ENCODE results near the gene LTBR. TPM values are rescaled to one million over a fixed set of nuclear protein-coding genes. Genes with fewer than 3 reads are reported as not detected.

The LTBR gene
- total and polyA plus RNA-seq, 2 donors (not counting 1 experiment from before 2014, with no cell fraction given): 55.7 to 78.4 TPM

DNA sequence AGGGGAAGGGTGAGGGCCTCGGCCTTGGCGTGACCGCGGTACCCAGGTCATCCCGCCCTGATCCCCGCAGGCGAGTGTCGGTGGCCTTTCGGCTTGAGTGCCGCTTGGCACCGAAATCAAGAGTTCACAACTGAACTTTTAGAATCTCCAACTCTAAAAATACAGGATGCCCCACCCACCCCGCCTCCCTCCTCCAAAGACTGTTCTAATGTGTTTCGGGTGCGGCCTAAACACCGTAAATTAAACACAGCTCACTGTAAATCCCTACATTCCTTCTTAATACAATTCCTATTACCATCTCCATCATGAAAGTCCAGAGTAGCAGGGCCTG is 20.0 kb upstream of the LTBR start:
- no peak overlapping the region for H3K9ac ChIP-seq (ENCODE audit: insufficient read depth, low read length)

DNA sequence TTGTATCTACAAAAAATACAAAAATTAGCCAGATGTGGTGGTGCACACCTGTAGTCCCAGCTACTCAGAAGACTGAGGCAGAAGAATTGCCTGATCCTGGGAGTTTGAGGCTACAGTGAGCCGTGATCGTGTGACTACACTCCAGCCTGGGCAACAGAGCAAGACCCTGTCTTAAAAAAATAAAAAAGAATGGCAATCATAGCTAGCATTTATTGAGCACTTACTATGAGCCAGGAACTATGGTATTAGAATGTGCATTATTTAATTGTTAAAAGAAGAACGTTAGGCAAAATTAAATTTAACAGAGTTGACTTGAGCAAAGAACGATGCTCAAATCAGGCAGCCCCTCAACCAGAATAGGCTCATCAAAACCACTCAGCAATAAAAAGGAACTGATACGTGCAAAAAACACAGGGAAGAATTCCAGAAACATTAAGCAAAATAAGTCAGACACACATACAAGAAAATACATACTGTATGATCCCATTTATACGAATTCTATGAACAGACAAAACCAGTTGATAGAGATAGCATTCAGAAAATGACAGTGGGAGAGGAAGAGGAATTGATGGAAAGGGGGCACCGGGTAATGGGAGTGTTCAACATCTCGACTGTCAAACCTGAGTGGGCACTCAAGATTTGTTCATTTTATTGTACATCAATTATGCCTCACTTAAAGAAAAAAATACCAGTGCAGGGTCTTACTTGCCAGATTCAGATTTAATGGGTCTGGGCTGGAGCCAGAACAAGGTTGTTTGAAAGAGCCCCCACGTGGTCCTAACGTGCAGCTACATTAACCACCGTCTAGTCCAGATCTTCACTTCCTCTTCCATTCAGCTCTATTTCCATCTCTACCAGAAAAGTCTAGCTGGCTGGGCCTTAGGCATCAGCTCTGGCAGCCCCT is 16.6 kb upstream of the LTBR start:
- peak; percentile 42 to 59 for DNase-seq (ENCODE audit: low read depth in 2 of 2)
- Histone ChIP-seq H3K4me1 (ENCODE audit: control insufficient read depth, extremely low read depth, insufficient read depth, low read length) (peaks cover 5% of the 10 kb centered on the region), H2AFZ (ENCODE audit: low read length) (no peak overlapping the region), H3K4me3 (replicated peaks in 1 of 4; ENCODE audit: control extremely low read depth in 1 of 4, insufficient read depth in 1 of 4, low read depth in 3 of 4, low read length in 4 of 4) (no peak overlapping the region), H3K27me3 (ENCODE audit: control insufficient read depth, insufficient read depth, low read length) (no peaks in the 10 kb centered on the region), H4K20me1 (ENCODE audit: control insufficient read depth, extremely low read depth, insufficient read depth, low read length) (no peaks in the 10 kb centered on the region), H3K27ac (ENCODE audit: insufficient read depth, low read length) (no peak overlapping the region), H3K79me2 (ENCODE audit: control insufficient read depth, insufficient read depth, low read length) (no peaks in the 10 kb centered on the region), H3K4me2 (ENCODE audit: extremely low read depth, insufficient read depth, low read length) (no peak overlapping the region), H3K36me3 (ENCODE audit: control insufficient read depth, insufficient read depth, low read length) (no peaks in the 10 kb centered on the region), H3K9me3 (ENCODE audit: control insufficient read depth, insufficient read depth, low read depth, low read length) (no peaks in the 10 kb centered on the region), H3K9ac (ENCODE audit: insufficient read depth, low read length) (no peak overlapping the region)
- TF ChIP-seq EZH2 (IDR thresholded peaks at IDR 0.05; ENCODE audit: low read length, missing control alignments): no peak
- TF ChIP-seq, protein P1, sequence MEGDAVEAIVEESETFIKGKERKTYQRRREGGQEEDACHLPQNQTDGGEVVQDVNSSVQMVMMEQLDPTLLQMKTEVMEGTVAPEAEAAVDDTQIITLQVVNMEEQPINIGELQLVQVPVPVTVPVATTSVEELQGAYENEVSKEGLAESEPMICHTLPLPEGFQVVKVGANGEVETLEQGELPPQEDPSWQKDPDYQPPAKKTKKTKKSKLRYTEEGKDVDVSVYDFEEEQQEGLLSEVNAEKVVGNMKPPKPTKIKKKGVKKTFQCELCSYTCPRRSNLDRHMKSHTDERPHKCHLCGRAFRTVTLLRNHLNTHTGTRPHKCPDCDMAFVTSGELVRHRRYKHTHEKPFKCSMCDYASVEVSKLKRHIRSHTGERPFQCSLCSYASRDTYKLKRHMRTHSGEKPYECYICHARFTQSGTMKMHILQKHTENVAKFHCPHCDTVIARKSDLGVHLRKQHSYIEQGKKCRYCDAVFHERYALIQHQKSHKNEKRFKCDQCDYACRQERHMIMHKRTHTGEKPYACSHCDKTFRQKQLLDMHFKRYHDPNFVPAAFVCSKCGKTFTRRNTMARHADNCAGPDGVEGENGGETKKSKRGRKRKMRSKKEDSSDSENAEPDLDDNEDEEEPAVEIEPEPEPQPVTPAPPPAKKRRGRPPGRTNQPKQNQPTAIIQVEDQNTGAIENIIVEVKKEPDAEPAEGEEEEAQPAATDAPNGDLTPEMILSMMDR (conservative IDR thresholded peaks at IDR 0.05 in 1 of 2, IDR thresholded peaks at IDR 0.05 in 1 of 2; ENCODE audit: low read depth in 1 of 2, low read length in 2 of 2): peak in 1 of 2 donors; percentile 36

More for the DNA sequence above, 20.0 kb upstream of the LTBR start:
- Histone ChIP-seq H3K27me3 (ENCODE audit: control insufficient read depth, insufficient read depth, low read length) (no peaks in the 10 kb centered on the region), H3K4me3 (replicated peaks in 1 of 4; ENCODE audit: control extremely low read depth in 1 of 4, insufficient read depth in 1 of 4, low read depth in 3 of 4, low read length in 4 of 4) (peak overlapping the region in 1 of 4 experiments; percentile 61), H3K36me3 (ENCODE audit: control insufficient read depth, insufficient read depth, low read length) (no peaks in the 10 kb centered on the region), H3K9me3 (ENCODE audit: control insufficient read depth, insufficient read depth, low read depth, low read length) (no peaks in the 10 kb centered on the region), H4K20me1 (ENCODE audit: control insufficient read depth, extremely low read depth, insufficient read depth, low read length) (no peaks in the 10 kb centered on the region), H3K4me2 (ENCODE audit: extremely low read depth, insufficient read depth, low read length) (no peak overlapping the region), H3K79me2 (ENCODE audit: control insufficient read depth, insufficient read depth, low read length) (no peaks in the 10 kb centered on the region), H2AFZ (ENCODE audit: low read length) (no peak overlapping the region), H3K4me1 (ENCODE audit: control insufficient read depth, extremely low read depth, insufficient read depth, low read length) (peaks cover 2% of the 10 kb centered on the region), H3K27ac (ENCODE audit: insufficient read depth, low read length) (no peak overlapping the region)
- DNase-seq (ENCODE audit: low read depth in 2 of 2): no peak
- no peak for TF ChIP-seq EZH2 (IDR thresholded peaks at IDR 0.05; ENCODE audit: low read length, missing control alignments)
- TF ChIP-seq, protein P1 (conservative IDR thresholded peaks at IDR 0.05 in 1 of 2, IDR thresholded peaks at IDR 0.05 in 1 of 2; ENCODE audit: low read depth in 1 of 2, low read length in 2 of 2): no peak

DNA sequence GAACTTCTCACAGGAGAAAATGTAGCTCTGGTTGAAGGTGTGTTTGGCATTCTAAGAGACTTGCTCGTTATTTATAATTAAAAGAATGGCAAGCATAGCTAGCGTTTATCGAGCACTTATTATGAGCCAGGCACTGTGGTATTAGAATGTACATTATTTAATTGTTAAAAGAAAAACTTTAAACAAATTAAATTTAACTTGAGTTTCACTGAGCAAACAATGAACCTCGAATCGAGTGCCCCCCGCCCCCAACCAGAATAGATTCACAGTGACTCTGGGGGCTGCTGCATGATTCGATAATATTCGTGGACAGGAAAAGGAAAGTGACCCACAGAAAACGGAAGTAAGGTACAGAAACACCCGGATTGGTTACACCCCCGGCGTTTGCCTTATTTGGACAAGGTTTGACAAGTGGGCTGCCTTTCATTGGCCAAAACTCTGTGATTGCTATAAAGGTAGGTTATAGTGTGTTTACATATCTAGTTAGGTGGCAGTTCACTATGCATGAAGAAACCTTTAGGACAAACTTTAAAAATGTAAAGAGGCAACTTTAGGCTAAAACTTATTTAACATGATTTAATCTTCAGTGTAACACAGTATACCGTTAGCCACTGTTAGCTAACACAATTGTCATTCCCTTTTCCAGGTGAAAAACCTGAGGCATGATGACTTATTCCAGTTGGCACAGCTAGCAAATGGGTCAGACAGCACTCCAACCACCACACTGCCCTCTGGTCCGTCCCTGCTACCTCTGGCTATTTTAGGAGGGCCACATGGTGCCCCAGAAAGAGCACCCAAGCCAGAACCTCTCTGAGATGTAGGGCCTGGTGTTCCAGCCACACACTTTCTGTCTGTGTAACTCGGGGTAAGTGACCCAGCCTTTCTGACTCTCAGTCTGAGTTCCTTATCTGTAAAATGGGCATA is 15.7 kb upstream of the LTBR start:
- DNase-seq (ENCODE audit: low read depth in 2 of 2): no peak
- Histone ChIP-seq H3K9ac (ENCODE audit: insufficient read depth, low read length) (no peak overlapping the region), H4K20me1 (ENCODE audit: control insufficient read depth, extremely low read depth, insufficient read depth, low read length) (no peaks in the 10 kb centered on the region), H3K27ac (ENCODE audit: insufficient read depth, low read length) (no peak overlapping the region), H2AFZ (ENCODE audit: low read length) (no peak overlapping the region), H3K4me3 (replicated peaks in 1 of 4; ENCODE audit: control extremely low read depth in 1 of 4, insufficient read depth in 1 of 4, low read depth in 3 of 4, low read length in 4 of 4) (no peak overlapping the region), H3K4me1 (ENCODE audit: control insufficient read depth, extremely low read depth, insufficient read depth, low read length) (peaks cover 10% of the 10 kb centered on the region), H3K79me2 (ENCODE audit: control insufficient read depth, insufficient read depth, low read length) (no peaks in the 10 kb centered on the region), H3K4me2 (ENCODE audit: extremely low read depth, insufficient read depth, low read length) (no peak overlapping the region), H3K36me3 (ENCODE audit: control insufficient read depth, insufficient read depth, low read length) (no peaks in the 10 kb centered on the region), H3K9me3 (ENCODE audit: control insufficient read depth, insufficient read depth, low read depth, low read length) (no peaks in the 10 kb centered on the region), H3K27me3 (ENCODE audit: control insufficient read depth, insufficient read depth, low read length) (no peaks in the 10 kb centered on the region)
- no peak for TF ChIP-seq EZH2 (IDR thresholded peaks at IDR 0.05; ENCODE audit: low read length, missing control alignments)
- TF ChIP-seq, protein P1 (conservative IDR thresholded peaks at IDR 0.05 in 1 of 2, IDR thresholded peaks at IDR 0.05 in 1 of 2; ENCODE audit: low read depth in 1 of 2, low read length in 2 of 2): no peak

Data from fibroblast of lung (primary cell).